Measurements from ENCODE around the gene PARP16.

The PARP16 gene

DNA sequence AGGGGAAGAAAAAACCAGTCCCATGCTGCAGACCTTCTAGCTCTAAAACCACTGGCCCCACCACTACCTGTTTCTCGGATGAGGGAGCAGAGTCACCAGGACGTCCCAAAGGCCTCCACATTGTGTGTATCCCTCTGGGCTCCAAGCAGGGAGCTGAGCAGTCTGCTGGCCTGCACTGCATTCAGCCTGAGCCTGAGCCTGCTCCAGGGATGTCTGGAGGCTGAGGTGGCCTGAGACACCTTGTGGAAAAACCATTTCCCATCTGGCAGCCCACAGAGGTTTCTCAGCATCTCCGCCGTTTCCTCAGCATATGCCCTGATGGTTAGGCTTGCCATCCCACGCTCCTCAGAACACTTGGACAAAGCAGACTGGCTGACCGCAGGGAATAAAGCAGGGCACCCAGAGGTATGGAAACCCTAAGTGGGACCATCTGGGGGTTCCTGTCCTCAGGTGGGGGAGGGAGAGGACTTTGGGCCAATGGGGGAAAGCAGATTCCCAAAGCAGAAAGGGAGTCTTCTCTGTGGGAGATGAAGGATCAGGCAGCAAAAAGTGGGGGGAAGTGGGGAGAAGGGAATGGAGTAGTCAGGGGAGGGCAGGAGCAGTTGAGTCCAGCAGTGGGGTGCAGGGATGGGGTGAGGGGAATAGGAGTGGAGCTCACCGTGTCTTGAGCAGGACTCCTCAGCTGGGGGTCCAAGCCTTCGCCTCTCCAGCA is 75.8 kb downstream of the PARP16 start, which contains the start of gene CILP:
CILP (minus strand) TSS at position 704 of the 712 bp plus-strand sequence. CDS start 1,718 bp downstream, outside the sequence.
- peak within 1 kb of the TSS in 1 of 7 experiments; percentile 4 for H3K4me3 ChIP-seq
- peak within 1 kb of the TSS in 7 of 21 experiments; percentile 20 to 61 (median 26) for H3K27ac ChIP-seq

DNA sequence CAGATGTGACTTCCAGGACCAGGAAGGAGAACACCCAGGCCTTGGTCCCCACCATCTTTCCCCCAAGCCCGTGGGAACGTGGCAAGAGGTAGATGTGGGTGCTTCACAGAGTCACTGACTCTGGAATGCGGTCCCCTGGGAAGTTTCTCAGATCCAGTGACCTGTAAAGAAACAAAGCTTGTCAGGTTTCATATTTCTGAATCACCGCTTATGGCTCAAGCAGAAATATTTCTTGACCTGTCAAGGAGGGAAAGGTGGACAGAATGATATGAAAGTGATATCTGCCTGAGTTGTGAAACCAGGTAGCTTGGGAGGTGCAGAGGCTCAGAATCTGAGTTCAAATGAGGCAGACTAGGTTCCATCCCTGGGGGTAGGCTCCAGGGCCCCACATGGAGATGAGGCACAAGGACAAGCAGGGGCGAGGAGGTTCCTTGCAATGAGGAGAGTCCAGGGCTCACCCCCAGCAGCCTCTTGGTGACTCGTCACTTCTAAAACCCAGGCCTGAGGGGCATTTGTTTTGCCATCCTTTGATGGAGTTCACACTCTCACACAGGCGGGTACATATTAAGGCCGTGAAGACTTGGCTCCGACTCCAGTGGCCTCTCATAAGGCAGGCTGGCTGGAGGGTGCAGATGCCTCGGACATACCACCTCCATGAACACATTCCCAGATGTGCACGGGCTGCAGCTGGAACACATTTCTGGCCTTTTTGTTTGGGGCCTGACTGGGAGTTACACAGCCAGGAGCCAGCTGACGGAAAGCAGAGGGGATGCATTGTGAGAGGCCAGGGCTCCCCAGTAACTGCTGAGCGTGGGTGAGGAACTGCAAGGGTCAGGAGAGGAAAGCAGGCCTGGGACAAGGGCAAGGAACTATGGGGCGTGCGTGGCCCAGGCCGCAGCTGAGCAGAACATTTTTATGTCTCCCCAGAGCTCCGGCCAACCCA is 76.7 kb downstream of the PARP16 start:
- peak overlapping the region in 4 of 21 experiments; percentile 20 to 61 (median 37) for H3K27ac ChIP-seq

DNA sequence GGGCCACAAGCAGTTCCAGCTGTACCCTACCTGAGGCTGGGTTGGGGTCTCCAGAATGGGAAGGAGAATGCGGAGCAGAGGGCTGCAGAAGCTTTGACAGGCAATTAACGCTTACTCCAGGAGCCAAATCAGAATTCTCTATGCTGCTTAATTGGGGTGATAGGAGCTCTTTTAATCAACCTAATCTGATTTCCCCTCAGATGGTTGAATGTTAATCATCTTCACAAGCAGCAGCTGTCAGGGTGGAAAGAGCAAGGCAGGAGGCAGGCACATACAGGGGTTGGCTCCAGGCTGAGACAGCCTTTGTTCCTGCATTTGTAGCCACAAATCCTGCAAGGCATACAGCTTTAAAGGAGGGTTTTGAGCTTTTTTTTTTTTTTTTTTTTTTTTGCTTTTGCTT is 78.0 kb downstream of the PARP16 start:
- H3K4me3 ChIP-seq = no peak overlapping the region
- no peak overlapping the region for H3K27ac ChIP-seq

More for the DNA sequence above, 76.7 kb downstream of the PARP16 start:
- H3K4me3 ChIP-seq = no peak overlapping the region
